ENCODE measurements around the gene B3GAT1.
"Not testable (repeated sequence)": the region's sequence is repeated elsewhere in the genome, so short reads cannot be mapped to it uniquely, and the experiment has no call there.

Gene B3GAT1

DNA sequence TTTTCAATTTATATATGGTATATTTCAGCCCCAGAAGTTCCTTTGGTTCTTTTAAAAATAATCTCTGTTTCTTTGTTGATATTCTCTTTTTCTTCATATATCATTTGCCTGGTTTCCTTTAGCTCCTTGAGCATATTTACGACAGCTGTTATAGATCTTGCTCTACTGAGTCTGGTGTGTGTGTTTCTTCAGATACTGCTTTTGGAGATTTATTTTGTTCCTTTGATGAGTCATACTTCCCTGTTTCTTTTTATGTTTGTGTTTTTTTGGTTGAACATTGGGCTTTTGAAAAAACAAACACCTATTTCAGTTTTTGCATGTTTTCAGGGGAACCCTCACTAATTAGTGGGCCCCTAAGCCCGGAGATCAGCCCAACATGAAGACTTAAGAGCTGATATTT is 56.9 kb downstream of the B3GAT1 start:
- DNase-seq, result no peak

DNA sequence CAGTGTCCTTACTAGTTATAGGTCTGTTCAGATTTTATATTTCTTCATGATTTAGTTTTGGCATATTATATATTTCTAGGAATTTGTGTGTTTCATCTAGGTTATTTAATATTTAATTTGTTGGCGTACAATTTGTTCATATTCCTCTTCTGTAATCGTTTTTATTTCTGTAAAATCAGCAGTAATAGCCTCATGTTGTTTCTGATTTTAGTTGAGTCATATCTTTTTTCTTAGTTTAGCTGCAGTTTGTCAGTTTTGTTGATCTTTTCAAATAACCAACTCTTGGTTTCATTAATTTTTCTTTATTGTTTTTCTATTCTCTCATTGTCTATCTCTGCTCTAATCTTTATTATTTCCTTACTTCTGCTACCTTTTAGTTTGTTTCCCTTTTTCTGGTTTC is 59.9 kb downstream of the B3GAT1 start:
- no peak for DNase-seq

DNA sequence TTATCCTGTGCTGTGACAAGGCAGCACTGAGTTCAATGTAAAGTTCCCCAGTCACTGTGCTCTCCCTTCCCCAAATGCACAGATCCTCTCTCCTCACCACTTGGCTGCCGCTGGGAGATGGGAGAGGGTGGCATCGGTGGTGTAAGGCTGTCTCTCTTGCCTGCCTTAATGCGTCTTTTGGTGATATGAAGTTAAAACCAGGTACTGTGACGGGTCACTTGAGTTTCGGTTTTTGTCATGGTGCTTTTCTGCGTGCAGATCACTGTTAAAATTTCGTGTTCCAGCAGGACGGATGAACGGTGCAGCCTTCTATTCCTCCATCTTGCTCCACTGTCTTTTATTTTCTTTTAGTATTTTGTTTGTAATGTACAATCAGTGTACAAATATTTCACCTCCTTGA is 61.7 kb downstream of the B3GAT1 start:
- DNase-seq, result no peak

GRCh38 chr11:134349802-134350355 is 62.2 kb downstream of the B3GAT1 start:
- no peak for DNase-seq

- peak in 1 of 2 donors; percentile 3 for DNase-seq
Measured at GRCh38 chr11:134349109-134349801, 62.8 kb downstream of the B3GAT1 start.

- DNase-seq, result no peak
Measured at GRCh38 chr11:134347441-134347840, 64.6 kb downstream of the B3GAT1 start.

- DNase-seq, result no peak
Measured at GRCh38 chr11:134346976-134347350, 65.1 kb downstream of the B3GAT1 start.

DNA sequence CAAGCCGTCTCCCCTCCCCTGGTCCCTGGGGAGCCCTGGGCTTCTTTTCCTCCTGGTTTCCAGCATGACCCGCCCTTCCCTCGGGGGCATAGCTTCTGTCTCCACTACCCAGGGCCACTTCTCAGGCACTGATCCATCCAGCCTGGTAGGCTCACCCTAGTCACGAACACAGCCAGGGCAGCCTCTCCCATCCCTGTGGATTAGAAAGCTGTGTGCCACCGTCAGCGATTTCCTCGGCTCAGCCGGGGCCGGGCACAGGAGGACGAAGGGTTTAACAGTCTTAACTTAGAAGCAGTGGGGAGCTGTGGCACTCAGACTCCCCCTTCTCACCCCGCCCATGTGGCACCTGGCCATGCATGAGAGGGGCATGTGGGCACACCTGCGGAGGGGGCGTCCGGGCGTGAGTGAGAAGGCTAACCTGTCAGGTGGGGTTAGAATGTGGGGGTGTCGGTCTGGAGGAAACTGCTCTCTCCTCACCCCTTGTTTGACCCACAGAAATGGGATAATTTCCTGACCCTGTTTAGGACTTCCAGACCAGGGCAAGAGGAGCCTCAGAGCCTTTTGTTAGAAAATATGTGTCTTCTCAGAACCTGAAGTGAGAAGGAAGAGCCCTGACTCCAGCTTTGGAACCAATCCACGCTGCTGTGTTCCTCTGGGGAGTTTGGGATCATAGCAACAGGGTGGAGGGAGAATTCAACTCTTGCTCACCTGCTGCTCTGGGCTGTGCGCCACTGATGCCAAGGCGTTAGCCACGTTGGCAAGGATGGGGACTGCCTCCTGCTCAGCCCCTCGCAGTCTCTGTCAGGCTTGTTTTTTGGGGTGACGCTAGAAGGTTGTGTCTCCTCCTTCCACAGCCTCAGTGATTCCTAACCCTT is 65.7 kb downstream of the B3GAT1 start:
- DNase-seq, result no peak

DNA sequence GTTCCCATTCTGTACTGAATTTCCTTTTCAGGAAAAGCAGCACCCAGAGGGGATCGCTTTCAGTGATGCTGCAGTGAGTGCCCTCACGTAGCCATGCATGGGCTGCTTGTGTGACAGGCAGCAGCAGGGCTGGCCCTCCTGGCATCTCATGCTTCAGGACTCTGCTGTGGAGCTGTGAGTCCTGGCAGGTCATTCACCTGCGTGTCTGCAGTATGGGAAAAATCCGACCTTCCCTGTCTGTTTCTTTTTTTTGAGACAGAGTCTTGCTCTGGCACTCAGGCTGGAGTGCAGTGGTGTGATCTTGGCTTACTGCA is 66.8 kb downstream of the B3GAT1 start:
- no peak for DNase-seq

DNA sequence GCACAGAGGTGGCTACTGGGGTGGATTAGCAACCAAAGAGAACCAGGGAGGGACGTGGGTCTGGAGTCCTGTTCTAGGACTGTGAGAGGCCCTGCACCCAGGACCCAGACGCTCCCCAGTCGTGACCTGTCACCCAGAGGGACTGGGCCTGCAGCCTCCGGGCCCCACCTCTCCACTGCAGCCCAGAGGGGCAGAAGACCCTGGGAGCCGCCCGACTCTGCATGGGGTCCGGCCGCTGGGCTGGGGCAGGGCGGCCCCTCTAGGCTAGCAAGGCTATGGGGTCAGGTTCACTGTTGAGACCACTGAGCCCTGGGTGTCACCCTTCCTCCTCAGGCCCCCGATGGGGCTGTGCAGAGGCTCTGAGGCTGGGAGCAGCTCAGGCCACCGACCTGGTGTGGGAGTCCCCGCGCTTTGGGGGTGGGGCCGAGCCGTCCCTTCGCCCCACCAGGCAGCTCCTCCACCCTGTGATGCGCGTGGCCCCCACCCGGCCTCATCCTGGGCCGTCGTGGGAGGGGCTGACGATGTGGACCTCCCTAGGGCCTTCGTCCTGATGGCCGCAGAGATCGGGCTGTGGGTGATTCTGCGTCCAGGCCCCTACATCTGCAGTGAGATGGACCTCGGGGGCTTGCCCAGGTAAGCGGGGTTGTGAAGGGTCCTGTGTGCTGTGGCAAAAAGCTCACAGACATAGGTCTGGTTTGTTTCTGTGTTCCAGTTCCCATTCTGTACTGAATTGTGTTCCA is 67.4 kb downstream of the B3GAT1 start:
- DNase-seq, result not testable (repeated sequence)

GRCh38 chr11:134343646-134344045 is 68.4 kb downstream of the B3GAT1 start:
- no peak for DNase-seq

DNA sequence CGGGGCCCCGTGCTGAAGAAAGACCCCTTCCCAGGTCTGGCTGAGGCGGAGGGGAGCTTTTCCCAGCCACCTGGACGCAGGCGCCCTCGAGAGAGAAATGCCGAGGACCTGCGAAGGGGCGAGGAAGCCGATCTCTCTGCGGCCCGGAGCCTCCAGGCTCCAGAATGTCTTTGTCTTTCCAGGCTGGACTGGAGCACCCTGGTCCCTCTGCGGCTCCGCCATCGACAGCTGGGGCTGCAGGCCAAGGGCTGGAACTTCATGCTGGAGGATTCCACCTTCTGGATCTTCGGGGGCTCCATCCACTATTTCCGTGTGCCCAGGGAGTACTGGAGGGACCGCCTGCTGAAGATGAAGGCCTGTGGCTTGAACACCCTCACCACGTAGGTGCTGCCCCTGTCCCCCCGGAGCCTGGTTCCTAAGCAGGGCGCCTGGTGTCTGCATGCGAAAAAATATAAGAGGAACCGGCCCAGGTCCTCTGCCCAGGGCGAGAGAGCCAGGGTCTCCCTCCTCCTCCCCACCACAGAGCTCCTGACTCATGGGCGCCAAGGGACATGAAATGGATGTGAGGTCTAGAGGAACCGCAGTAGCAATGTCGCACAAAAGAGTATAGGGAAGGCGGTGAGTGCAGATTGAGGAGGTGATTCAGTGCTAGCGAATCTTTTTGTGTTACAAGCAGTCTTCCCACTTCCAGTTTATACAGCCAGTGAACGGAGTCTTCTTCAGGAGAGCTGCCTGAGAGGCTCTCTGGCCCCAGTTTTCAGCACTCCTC is 69.3 kb downstream of the B3GAT1 start:
- no peak for DNase-seq

DNA sequence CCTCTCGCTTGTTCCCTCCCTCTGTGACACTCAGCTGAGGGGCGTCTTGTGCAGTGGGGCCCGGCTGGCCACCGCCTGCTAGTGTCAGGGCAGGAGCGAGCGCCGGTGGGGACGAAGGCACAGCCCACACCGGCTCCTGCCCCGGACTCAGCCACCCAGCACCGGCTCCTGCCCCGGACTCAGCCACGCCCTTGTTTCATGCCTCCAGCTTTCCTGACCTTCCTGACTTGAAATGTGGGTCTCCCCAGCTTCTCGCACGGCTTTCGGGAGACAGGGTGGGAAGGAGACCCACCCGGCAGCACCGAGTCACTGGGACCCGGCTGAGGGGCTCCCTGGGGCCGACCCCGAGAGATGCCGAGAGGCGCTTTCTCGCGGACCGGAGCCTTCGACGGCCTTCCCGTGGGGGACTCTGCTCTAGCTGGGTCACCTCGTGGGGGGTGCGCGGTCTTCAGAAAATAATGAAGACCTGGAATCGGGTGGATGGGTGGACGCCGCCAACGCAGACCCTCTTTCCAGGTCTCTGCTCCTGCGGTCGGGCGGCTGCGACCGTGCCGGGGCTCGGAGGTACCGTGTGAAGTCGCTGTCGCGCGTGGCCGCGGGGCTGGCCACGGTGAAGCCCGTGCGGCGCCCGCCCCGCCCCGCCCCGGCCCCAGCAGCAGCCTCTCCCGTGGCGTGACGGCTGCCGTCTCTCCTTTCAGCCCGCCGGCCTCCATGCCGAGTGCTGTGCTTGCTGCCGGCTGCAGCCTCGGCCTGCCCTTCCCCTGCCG is 70.1 kb downstream of the B3GAT1 start:
- DNase-seq, result no peak

- no peak for DNase-seq
Measured at GRCh38 chr11:134340354-134340964, 71.6 kb downstream of the B3GAT1 start.

DNA sequence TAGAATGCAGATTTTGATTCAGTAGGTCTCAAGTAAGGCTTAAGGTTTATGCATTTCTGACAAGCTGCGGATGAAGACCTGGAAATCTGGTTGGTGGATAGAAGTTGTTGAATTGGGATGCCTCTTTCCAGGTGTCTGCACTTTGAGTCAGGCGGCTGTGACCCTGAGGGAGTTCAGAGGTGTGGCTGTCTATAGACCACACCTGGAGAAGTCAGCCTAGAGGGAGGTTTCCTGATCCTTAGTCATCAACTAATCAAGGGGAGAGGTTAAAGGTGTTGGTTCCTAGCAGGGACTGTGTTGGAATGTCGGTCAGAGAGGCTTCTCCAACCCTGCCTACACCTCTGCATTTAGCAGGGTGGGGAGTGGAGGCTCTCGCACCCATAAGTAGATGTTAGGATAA is 72.3 kb downstream of the B3GAT1 start:
- DNase-seq, result no peak

GRCh38 chr11:134338654-134339053 is 73.4 kb downstream of the B3GAT1 start:
- DNase-seq, result no peak

- DNase-seq, result no peak
Measured at GRCh38 chr11:134338068-134338467, 74.0 kb downstream of the B3GAT1 start.

- DNase-seq, result no peak
Measured at GRCh38 chr11:134337051-134337450, 75.0 kb downstream of the B3GAT1 start.

DNA sequence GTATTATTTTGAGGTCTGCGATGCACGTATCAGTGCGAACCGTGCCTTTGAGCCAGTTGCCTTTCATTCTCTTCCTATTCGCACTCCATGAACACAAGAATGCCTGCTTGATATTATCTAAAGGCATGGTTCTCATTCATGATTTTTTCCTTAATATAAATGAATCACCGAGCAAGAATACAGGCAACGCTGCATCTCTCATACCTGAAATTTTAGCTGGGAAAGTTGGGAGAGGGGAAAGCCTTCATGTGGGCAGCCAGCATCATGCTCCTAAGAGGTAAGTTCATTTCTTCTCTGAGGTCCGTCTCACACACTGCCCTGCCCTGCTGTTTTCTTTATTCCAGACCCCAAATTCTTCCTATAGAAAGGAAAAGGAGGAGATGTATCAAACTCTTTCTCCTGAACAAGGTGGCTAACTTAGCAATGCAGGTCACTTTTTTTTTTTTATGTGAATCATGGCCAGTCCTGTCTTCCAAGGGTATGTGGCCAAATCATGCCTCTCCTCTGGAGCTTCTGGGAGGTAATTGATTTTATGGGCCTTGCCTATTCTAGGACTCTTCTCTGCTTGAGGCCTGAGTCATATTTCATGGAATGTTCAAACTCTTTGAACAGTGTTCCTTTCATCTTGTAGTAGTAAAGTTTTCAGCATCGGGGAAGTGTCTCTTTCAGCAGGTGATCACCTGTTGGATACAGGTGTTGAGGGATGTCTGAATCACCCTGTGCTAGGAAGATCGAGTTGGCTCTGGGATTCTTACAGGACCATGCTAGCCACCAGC is 77.1 kb downstream of the B3GAT1 start:
- DNase-seq, result no peak

- DNase-seq, result peak; percentile 73 to 75
Measured at GRCh38 chr11:134333946-134334345, 78.1 kb downstream of the B3GAT1 start.

All from inflammatory macrophage (primary cell).